ENCODE measurements around the gene ATP6V1G2.

The ATP6V1G2 gene

DNA sequence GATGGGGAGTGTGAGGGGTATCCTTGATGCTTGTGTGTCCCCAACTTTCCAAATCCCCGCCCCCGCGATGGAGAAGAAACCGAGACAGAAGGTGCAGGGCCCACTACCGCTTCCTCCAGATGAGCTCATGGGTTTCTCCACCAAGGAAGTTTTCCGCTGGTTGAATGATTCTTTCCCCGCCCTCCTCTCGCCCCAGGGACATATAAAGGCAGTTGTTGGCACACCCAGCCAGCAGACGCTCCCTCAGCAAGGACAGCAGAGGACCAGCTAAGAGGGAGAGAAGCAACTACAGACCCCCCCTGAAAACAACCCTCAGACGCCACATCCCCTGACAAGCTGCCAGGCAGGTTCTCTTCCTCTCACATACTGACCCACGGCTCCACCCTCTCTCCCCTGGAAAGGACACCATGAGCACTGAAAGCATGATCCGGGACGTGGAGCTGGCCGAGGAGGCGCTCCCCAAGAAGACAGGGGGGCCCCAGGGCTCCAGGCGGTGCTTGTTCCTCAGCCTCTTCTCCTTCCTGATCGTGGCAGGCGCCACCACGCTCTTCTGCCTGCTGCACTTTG lies 29.0 kb upstream of the ATP6V1G2 start, which contains the start of gene TNF:
Gene TNF, plus strand, starts transcription at position 231 of the 567 bp plus-strand sequence. Its CDS starts 177 bp downstream, at position 408.
- peak in 1 of 2 experiments; percentile 11 for DNase-seq

GRCh38 chr6:31574106-31575061 lies 28.0 kb upstream of the ATP6V1G2 start:
- DNase-seq = no peak

GRCh38 chr6:31573239-31574105 lies 27.1 kb upstream of the ATP6V1G2 start:
- no peak for DNase-seq

DNA sequence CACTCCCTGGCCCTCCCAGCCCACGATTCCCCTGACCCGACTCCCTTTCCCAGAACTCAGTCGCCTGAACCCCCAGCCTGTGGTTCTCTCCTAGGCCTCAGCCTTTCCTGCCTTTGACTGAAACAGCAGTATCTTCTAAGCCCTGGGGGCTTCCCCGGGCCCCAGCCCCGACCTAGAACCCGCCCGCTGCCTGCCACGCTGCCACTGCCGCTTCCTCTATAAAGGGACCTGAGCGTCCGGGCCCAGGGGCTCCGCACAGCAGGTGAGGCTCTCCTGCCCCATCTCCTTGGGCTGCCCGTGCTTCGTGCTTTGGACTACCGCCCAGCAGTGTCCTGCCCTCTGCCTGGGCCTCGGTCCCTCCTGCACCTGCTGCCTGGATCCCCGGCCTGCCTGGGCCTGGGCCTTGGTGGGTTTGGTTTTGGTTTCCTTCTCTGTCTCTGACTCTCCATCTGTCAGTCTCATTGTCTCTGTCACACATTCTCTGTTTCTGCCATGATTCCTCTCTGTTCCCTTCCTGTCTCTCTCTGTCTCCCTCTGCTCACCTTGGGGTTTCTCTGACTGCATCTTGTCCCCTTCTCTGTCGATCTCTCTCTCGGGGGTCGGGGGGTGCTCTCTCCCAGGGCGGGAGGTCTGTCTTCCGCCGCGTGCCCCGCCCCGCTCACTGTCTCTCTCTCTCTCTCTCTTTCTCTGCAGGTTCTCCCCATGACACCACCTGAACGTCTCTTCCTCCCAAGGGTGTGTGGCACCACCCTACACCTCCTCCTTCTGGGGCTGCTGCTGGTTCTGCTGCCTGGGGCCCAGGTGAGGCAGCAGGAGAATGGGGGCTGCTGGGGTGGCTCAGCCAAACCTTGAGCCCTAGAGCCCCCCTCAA lies 25.9 kb upstream of the ATP6V1G2 start, which contains the start of gene LTA:
Gene LTA, plus strand, starts transcription at position 249 of the 871 bp plus-strand sequence. Its CDS starts 454 bp downstream, at position 703.
- no peak for DNase-seq

- no peak for DNase-seq
Observed at GRCh38 chr6:31569861-31570536, 23.6 kb upstream of the ATP6V1G2 start.

DNA sequence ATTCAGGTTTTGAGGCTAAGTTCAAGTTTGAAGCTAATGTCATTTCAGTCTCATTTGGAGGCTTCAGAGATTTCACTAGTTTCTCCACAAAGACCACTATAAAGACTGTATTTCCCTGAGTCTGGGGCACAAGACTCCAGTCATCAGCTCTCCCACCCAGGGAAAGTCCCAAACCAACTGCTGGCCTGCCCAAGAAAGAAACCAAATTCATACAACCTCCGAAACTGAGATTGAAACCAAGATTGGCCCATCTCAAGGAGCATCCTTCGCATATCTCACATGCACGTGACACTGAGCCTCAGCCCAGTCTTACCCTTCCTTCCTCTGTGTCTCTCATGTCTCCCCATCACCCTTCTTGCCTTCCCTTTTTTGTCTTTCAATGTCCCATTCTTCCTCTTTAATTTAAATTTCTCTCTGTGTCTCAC lies 22.1 kb upstream of the ATP6V1G2 start:
- no peak for DNase-seq

DNA sequence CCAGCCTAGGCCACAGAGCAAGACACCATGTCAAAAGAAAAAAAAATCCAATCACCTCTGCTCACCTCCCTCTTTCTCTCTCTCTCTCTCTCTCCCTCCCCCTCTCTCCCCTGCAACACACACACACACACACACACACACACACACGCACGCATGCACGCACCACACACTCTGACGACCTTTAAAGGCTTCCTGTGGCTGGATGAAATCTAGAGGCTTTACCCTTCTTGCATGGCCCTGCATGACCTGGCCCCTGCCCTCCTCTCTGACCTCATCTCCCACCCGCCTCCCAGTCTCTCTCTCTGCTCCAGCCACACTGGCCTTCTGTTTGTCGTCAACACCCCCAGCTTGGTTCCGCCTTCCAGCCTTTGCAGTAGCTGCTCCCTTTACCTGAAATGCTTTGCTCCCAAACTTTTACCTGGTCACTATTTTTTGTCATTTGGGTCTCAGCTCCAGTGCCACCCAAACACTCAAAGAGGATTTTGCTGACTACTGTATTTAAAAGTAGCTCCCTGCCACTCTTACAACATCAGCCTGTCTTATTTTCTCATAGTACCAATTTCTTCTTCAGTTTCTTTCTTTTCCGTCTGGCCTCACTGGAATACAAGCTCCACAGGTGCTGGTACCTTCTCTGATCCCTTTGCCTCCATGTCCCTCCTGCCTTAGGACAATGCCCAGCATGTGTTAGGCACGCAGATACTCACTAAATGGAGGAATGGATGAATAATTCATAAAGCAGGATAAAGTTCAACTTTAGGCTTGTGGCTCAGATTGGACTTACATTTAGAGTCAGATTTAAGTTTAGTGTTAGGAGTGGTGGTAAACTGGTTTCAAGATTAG lies 21.3 kb upstream of the ATP6V1G2 start:
- DNase-seq = no peak

GRCh38 chr6:31560697-31561058 lies 14.3 kb upstream of the ATP6V1G2 start:
- DNase-seq = no peak

DNA sequence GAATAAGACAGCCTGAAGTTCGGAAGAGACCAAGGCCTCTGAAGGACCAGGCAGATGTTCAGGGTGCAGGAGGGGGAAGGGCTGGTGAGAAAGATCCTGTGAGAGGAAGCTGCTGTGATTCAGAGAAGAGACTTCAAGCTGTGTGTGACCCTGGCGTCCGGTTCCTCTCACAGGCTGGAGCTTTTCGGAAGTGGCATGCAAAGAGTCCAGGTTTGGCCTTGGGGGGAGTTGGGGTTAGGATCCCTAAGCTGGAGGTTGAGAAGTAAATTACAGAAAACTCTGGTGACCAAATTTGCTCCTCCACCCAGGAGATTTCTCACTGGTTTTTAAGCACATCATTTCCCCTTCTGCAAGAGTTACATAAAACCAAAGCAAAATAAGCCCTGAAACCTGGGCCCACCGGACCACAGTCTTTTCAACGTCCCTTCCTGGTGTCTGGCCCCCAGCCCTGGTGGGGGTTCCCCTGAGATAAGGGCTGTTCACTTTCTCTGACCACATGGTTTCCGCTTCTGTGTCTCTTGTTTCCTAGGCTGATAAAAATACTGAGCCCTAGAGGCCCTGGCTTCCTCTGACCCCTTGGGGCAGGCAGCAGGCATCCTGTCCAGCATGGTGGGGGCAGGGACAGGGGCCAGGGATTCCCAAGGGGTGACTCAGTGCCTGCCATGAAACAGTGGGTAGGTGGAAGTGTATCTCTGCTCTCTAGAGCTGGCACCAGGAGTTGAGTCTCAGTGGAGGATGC lies 13.7 kb upstream of the ATP6V1G2 start:
- DNase-seq = no peak

GRCh38 chr6:31559606-31559957 lies 13.2 kb upstream of the ATP6V1G2 start:
- DNase-seq = no peak

GRCh38 chr6:31558631-31559500 lies 12.5 kb upstream of the ATP6V1G2 start:
- DNase-seq = no peak

GRCh38 chr6:31558318-31558625 lies 11.9 kb upstream of the ATP6V1G2 start:
- DNase-seq = no peak

- DNase-seq = no peak
Observed at GRCh38 chr6:31557443-31558317, 11.3 kb upstream of the ATP6V1G2 start.

GRCh38 chr6:31556307-31556706 lies 9.9 kb upstream of the ATP6V1G2 start:
- DNase-seq = no peak

DNA sequence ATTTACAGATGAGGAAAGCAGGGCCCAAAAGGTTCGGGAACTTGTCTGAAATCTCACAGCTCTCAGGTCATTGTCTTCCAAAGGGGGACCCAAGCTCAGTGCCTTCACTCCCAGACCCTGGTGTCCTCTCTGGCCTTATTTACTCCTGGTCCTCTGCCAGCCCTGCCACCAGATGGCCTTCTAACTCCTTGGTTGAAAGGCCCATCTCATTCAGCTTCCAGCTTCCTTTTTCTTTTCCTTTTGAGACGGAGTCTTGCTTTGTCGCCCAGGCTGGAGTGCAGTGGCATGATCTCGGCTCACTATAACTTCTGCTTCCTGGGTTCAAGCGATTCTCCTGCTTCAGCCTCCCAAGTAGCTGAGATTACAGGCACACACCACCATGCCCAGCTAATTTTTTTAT lies 5.0 kb upstream of the ATP6V1G2 start:
- peak in 1 of 2 experiments; percentile 48 for DNase-seq

GRCh38 chr6:31548544-31548873 lies 2.1 kb upstream of the ATP6V1G2 start:
- no peak for DNase-seq

- peak in 1 of 2 experiments; percentile 39 for DNase-seq
Observed at GRCh38 chr6:31547727-31548543, 1.5 kb upstream of the ATP6V1G2 start.

All from NCI-H526 (cell line).